ENCODE results near the gene PTGR3.

DNA sequence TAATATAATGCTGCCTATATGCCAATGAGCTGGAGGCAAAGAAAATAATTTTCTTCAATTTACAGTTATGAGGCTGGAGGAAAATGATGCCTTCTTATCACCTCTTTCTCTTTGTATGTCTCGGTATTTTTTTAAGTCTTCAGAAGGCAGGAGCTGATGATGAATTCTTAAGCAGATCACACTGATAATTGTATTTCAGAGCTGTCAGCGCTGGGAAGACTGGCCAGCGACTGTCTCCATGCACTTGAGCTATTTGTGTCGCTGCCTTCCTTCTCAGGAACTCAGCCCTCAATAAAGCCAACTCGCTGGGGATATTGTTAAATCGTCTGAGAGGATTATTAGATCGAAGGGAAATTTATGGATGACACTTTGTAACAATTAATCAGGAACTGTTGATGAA, 40.3 kb downstream of the PTGR3 start:
- TF ChIP-seq, protein P1, sequence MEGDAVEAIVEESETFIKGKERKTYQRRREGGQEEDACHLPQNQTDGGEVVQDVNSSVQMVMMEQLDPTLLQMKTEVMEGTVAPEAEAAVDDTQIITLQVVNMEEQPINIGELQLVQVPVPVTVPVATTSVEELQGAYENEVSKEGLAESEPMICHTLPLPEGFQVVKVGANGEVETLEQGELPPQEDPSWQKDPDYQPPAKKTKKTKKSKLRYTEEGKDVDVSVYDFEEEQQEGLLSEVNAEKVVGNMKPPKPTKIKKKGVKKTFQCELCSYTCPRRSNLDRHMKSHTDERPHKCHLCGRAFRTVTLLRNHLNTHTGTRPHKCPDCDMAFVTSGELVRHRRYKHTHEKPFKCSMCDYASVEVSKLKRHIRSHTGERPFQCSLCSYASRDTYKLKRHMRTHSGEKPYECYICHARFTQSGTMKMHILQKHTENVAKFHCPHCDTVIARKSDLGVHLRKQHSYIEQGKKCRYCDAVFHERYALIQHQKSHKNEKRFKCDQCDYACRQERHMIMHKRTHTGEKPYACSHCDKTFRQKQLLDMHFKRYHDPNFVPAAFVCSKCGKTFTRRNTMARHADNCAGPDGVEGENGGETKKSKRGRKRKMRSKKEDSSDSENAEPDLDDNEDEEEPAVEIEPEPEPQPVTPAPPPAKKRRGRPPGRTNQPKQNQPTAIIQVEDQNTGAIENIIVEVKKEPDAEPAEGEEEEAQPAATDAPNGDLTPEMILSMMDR (conservative IDR thresholded peaks at IDR 0.05; ENCODE audit: low read depth, low read length): no peak
- TF ChIP-seq EZH2 (IDR thresholded peaks at IDR 0.05; ENCODE audit: low read length, unreplicated experiment): no peak
